Measurements from ENCODE around the gene PRPH. TPM values are rescaled to one million over a fixed set of nuclear protein-coding genes. Genes with fewer than 3 reads are reported as not detected.

The PRPH gene
- total RNA-seq, 1 donor from 2014 or later: 7.3 TPM

GRCh38 chr12:49292729-49293055, 2.3 kb upstream of the PRPH start:
- peaks cover 76% of the 10 kb centered on the region for H3K27me3 Mint-ChIP-seq
- peaks cover 5% of the 10 kb centered on the region for H3K4me1 Mint-ChIP-seq (ENCODE audit: unreplicated experiment)
- no peak for TF ChIP-seq CTCF (conservative IDR thresholded peaks at IDR 0.05)
- H3K9me3 Mint-ChIP-seq: no peaks in the 10 kb centered on the region
- no peak overlapping the region for H3K27ac Mint-ChIP-seq
- H3K36me3 Mint-ChIP-seq: no peaks in the 10 kb centered on the region
- DNase-seq (ENCODE audit: extremely low spot score, unreplicated experiment): no peak
- H3K4me3 Mint-ChIP-seq: no peak overlapping the region

GRCh38 chr12:49293056-49293956, 1.6 kb upstream of the PRPH start:
- no peak for DNase-seq (ENCODE audit: extremely low spot score, unreplicated experiment)
- peaks cover 76% of the 10 kb centered on the region for H3K27me3 Mint-ChIP-seq

GRCh38 chr12:49294086-49294803, 702 bp upstream of the PRPH start:
- H3K27me3 Mint-ChIP-seq: peaks cover 77% of the 10 kb centered on the region
- no peak for TF ChIP-seq CTCF (conservative IDR thresholded peaks at IDR 0.05)
- H3K9me3 Mint-ChIP-seq: no peaks in the 10 kb centered on the region
- H3K4me3 Mint-ChIP-seq: no peak overlapping the region
- H3K36me3 Mint-ChIP-seq: no peaks in the 10 kb centered on the region
- no peak for DNase-seq (ENCODE audit: extremely low spot score, unreplicated experiment)
- H3K27ac Mint-ChIP-seq: no peak overlapping the region
- H3K4me1 Mint-ChIP-seq (ENCODE audit: unreplicated experiment): no peaks in the 10 kb centered on the region

More at GRCh38 chr12:49293056-49293956, 1.6 kb upstream of the PRPH start:
- Mint-ChIP-seq H3K36me3 (no peaks in the 10 kb centered on the region), H3K9me3 (no peaks in the 10 kb centered on the region), H3K4me3 (no peak overlapping the region), H3K27ac (no peak overlapping the region), H3K4me1 (ENCODE audit: unreplicated experiment) (peaks cover 3% of the 10 kb centered on the region)
- TF ChIP-seq CTCF (conservative IDR thresholded peaks at IDR 0.05): no peak

- Mint-ChIP-seq H3K4me3 (no peak overlapping the region), H3K9me3 (no peaks in the 10 kb centered on the region), H3K27me3 (peaks cover 78% of the 10 kb centered on the region), H3K27ac (no peak overlapping the region), H3K4me1 (ENCODE audit: unreplicated experiment) (no peaks in the 10 kb centered on the region), H3K36me3 (no peaks in the 10 kb centered on the region)
- no peak for TF ChIP-seq CTCF (conservative IDR thresholded peaks at IDR 0.05)
- DNase-seq (ENCODE audit: extremely low spot score, unreplicated experiment): no peak
Observed at GRCh38 chr12:49294804-49295081, 204 bp upstream of the PRPH start.

GRCh38 chr12:49296034-49296835, 1.3 kb downstream of the PRPH start:
- H3K9me3 Mint-ChIP-seq: no peaks in the 10 kb centered on the region
- H3K27me3 Mint-ChIP-seq: peaks cover 81% of the 10 kb centered on the region
- H3K36me3 Mint-ChIP-seq: no peaks in the 10 kb centered on the region
- H3K4me3 Mint-ChIP-seq: peak overlapping the region; percentile 71
- no peaks in the 10 kb centered on the region for H3K4me1 Mint-ChIP-seq (ENCODE audit: unreplicated experiment)
- TF ChIP-seq CTCF (conservative IDR thresholded peaks at IDR 0.05): peak; percentile 82
- DNase-seq (ENCODE audit: extremely low spot score, unreplicated experiment): no peak
- no peak overlapping the region for H3K27ac Mint-ChIP-seq
